Dedifferentiated amniotic fluid mesenchymal stem cell (primary cell): ENCODE measurements around the gene SMYD5.
"Not testable (repeated sequence)": the region's sequence is repeated elsewhere in the genome, so short reads cannot be mapped to it uniquely, and the experiment has no call there.

Experiments
- DNase-seq: peaks from one replicate; pipeline ENCODE4 v3.0.0-alpha.2; 2016; ENCODE audit errors: extremely low spot score

SMYD5 gene

GRCh38 chr2:73214120-73215035 lies at the start of gene SMYD5:
TSS of gene SMYD5 (plus strand) at chr2:73214245. CDS start at chr2:73214267, 22 bp downstream.
- peak; percentile 65 for DNase-seq

- peak; percentile 6 for DNase-seq
Measured at GRCh38 chr2:73165978-73166377, 48.1 kb upstream of the SMYD5 start.

GRCh38 chr2:73166813-73167212 lies 47.2 kb upstream of the SMYD5 start:
- DNase-seq = not testable (repeated sequence)

GRCh38 chr2:73168348-73168747 lies 45.7 kb upstream of the SMYD5 start:
- not testable (repeated sequence) for DNase-seq

GRCh38 chr2:73170341-73170740 lies 43.7 kb upstream of the SMYD5 start:
- DNase-seq = not testable (repeated sequence)

GRCh38 chr2:73172963-73173362 lies 41.1 kb upstream of the SMYD5 start:
- DNase-seq = no peak

GRCh38 chr2:73173781-73174180 lies 40.3 kb upstream of the SMYD5 start:
- no peak for DNase-seq

GRCh38 chr2:73174244-73174643 lies 39.8 kb upstream of the SMYD5 start:
- DNase-seq = no peak

- DNase-seq = no peak
Measured at GRCh38 chr2:73174941-73175662, 38.9 kb upstream of the SMYD5 start.

GRCh38 chr2:73175663-73176204 lies 38.3 kb upstream of the SMYD5 start:
- DNase-seq = peak; percentile 27

- DNase-seq = no peak
Measured at GRCh38 chr2:73176205-73176880, 37.7 kb upstream of the SMYD5 start.

- peak; percentile 81 for DNase-seq
Measured at GRCh38 chr2:73176881-73177644, 37.0 kb upstream of the SMYD5 start.

- no peak for DNase-seq
Measured at GRCh38 chr2:73177645-73178255, 36.3 kb upstream of the SMYD5 start.

- no peak for DNase-seq
Measured at GRCh38 chr2:73185965-73186364, 28.1 kb upstream of the SMYD5 start.

GRCh38 chr2:73187549-73187948 lies 26.5 kb upstream of the SMYD5 start:
- DNase-seq = no peak

GRCh38 chr2:73197579-73197978 lies 16.5 kb upstream of the SMYD5 start:
- no peak for DNase-seq

- DNase-seq = not testable (repeated sequence)
Measured at GRCh38 chr2:73200281-73200680, 13.8 kb upstream of the SMYD5 start.

- DNase-seq = no peak
Measured at GRCh38 chr2:73202156-73203054, 11.6 kb upstream of the SMYD5 start, which contains the start of gene NOTO. TSS of gene NOTO (plus strand) at chr2:73202574. CDS start at chr2:73202667, 93 bp downstream.

- no peak for DNase-seq
Measured at GRCh38 chr2:73203055-73203681, 10.9 kb upstream of the SMYD5 start.
